ENCODE measurements around the gene SLC25A25. TPM values are rescaled to one million over a fixed set of nuclear protein-coding genes. Genes with fewer than 3 reads are reported as not detected.

SLC25A25 gene
- total and polyA plus RNA-seq, 11 donors: 1.7 to 15.1 (median 6.7) TPM

GRCh38 chr9:128150594-128151308 lies 82.7 kb downstream of the SLC25A25 start:
- WGBS, 4 donors: 73 to 78% (median 76%) methylated on average over 19 of the region's 19 CpGs
- Histone ChIP-seq H3K4me3 (peak overlapping the region in 1 of 12 donors; percentile 7), H3K9me3 (no peaks in the 10 kb centered on the region), H3K27ac (peak overlapping the region in 1 of 12 donors; percentile 34), H3K4me1 (peaks cover 0 to 23% (median 6%) of the 10 kb centered on the region in 12 donors), H3K36me3 (no peaks in the 10 kb centered on the region), H3K27me3 (no peaks in the 10 kb centered on the region)
- ATAC-seq (peak; percentile 8 to 44 (median 32)), DNase-seq (peak in 2 of 5 donors; percentile 48 to 56)
- peak in 9 of 12 donors; percentile 15 to 38 (median 27) for TF ChIP-seq CTCF (IDR thresholded peaks at IDR 0.05)
- no peak for TF ChIP-seq POLR2A (IDR thresholded peaks at IDR 0.05)
- intact Hi-C loops (cut with DNase I): no loop called here

GRCh38 chr9:128151309-128152132 lies 83.5 kb downstream of the SLC25A25 start:
- Histone ChIP-seq H3K9me3 (no peaks in the 10 kb centered on the region), H3K4me1 (peaks cover 0 to 23% (median 6%) of the 10 kb centered on the region in 12 donors), H3K4me3 (no peak overlapping the region), H3K27me3 (no peaks in the 10 kb centered on the region), H3K36me3 (no peaks in the 10 kb centered on the region), H3K27ac (no peak overlapping the region)
- WGBS, 4 donors: 86 to 94% (median 93%) methylated on average over 14 to 18 of the region's 18 CpGs
- no peak for TF ChIP-seq POLR2A (IDR thresholded peaks at IDR 0.05)
- no peak for TF ChIP-seq CTCF (IDR thresholded peaks at IDR 0.05)
- ATAC-seq (no peak), DNase-seq (peak in 2 of 5 donors; percentile 14 to 53)
- intact Hi-C loops (cut with DNase I): no loop called here

- Histone ChIP-seq H3K27ac (no peak overlapping the region), H3K36me3 (no peaks in the 10 kb centered on the region), H3K27me3 (no peaks in the 10 kb centered on the region), H3K4me3 (no peak overlapping the region), H3K4me1 (peaks cover 0 to 23% (median 6%) of the 10 kb centered on the region in 12 donors), H3K9me3 (no peaks in the 10 kb centered on the region)
- TF ChIP-seq CTCF (IDR thresholded peaks at IDR 0.05) (no peak), POLR2A (IDR thresholded peaks at IDR 0.05) (no peak)
- DNase-seq (peak in 2 of 5 donors; percentile 22 to 54), ATAC-seq (no peak)
- intact Hi-C loops (cut with DNase I): no loop called here
- WGBS, 4 donors: 92 to 96% (median 94%) methylated on average over 12 to 13 of the region's 13 CpGs
These were observed 84.4 kb downstream of the SLC25A25 start for GRCh38 chr9:128152133-128153059.
